SHP77 treated with DMSO at 0.1 percent for 48 hours (cell line): ENCODE measurements around the gene IMP3.
"Not testable (repeated sequence)": the region's sequence is repeated elsewhere in the genome, so short reads cannot be mapped to it uniquely, and the experiment has no call there.

Experiments
- DNase-seq: peaks from one replicate; lab custom pipeline; 2025; lab: John Stamatoyannopoulos, UW

The IMP3 gene

GRCh38 chr15:75639709-75640482 lies at the start of gene IMP3:
IMP3 (minus strand) TSS chr15:75640224; CDS start chr15:75640168, 56 bp downstream.
- peak; percentile 94 for DNase-seq

GRCh38 chr15:75689429-75689828 lies 49.4 kb upstream of the IMP3 start:
- DNase-seq: not testable (repeated sequence)

GRCh38 chr15:75688831-75689230 lies 48.8 kb upstream of the IMP3 start:
- DNase-seq: no peak

GRCh38 chr15:75688278-75688557 lies 48.2 kb upstream of the IMP3 start:
- no peak for DNase-seq

GRCh38 chr15:75687486-75688277 lies 47.7 kb upstream of the IMP3 start:
- DNase-seq: no peak

- not testable (repeated sequence) for DNase-seq
These were observed 46.2 kb upstream of the IMP3 start for GRCh38 chr15:75686212-75686642.

- DNase-seq: no peak
These were observed 45.2 kb upstream of the IMP3 start for GRCh38 chr15:75685195-75685594.

GRCh38 chr15:75684648-75685047 lies 44.6 kb upstream of the IMP3 start:
- DNase-seq: no peak

GRCh38 chr15:75683646-75684312 lies 43.8 kb upstream of the IMP3 start:
- not testable (repeated sequence) for DNase-seq

GRCh38 chr15:75682181-75683135 lies 42.4 kb upstream of the IMP3 start:
- no peak for DNase-seq

- DNase-seq: no peak
These were observed 40.2 kb upstream of the IMP3 start for GRCh38 chr15:75680007-75680789.

- not testable (repeated sequence) for DNase-seq
These were observed 38.3 kb upstream of the IMP3 start for GRCh38 chr15:75678324-75678690.

- no peak for DNase-seq
These were observed 37.7 kb upstream of the IMP3 start for GRCh38 chr15:75677465-75678323.

- no peak for DNase-seq
These were observed 36.9 kb upstream of the IMP3 start for GRCh38 chr15:75676688-75677464.

- DNase-seq: no peak
These were observed 35.8 kb upstream of the IMP3 start for GRCh38 chr15:75675579-75676404.

- DNase-seq: no peak
These were observed 34.3 kb upstream of the IMP3 start for GRCh38 chr15:75674366-75674765.

- no peak for DNase-seq
These were observed 33.6 kb upstream of the IMP3 start for GRCh38 chr15:75673426-75674235.
